GM23338 (cell line): ENCODE data around the gene SLC12A6. TPM values are rescaled to one million over a fixed set of nuclear protein-coding genes. Genes with fewer than 3 reads are reported as not detected.

Source experiments
- ATAC-seq: fragments of 200-7000 bp; cut with Tn5 transposase; 3 replicates; pipeline ENCODE4 v1.9.1; 2020
- DNase-seq: peaks from one replicate; pipeline ENCODE4 v3.0.0-alpha.2; 2015; ENCODE audit warnings: low spot score
- H2AFZ ChIP-seq: fragments of 200-600 bp; sonication (generic); 2 replicates; pipeline ENCODE4 v1.8.0; 2016; ENCODE audit warnings: antibody characterized with exemption, mild to moderate bottlenecking, moderate library complexity
- H3F3A ChIP-seq: fragments of 200-600 bp; sonication (generic); replicated peaks from 2 replicates; pipeline ENCODE4 v1.8.0; 2017; ENCODE audit warnings: antibody characterized with exemption, mixed run types, low read depth
- H3K27ac ChIP-seq: fragments of 200-600 bp; sonication (generic); 2 replicates; pipeline ENCODE4 v1.6.1; 2016; ENCODE audit warnings: low read depth
- H3K27me3 ChIP-seq: fragments of 200-600 bp; sonication (generic); 2 replicates; pipeline ENCODE4 v1.8.0; 2016; ENCODE audit warnings: mild to moderate bottlenecking, mixed run types, moderate library complexity; ENCODE audit not compliant: insufficient read depth
- H3K36me3 ChIP-seq: fragments of 200-600 bp; sonication (generic); 2 replicates; pipeline ENCODE4 v1.8.0; 2016; ENCODE audit warnings: mild to moderate bottlenecking; ENCODE audit not compliant: insufficient read depth
- H3K4me1 ChIP-seq: fragments of 200-600 bp; sonication (generic); 2 replicates; pipeline ENCODE4 v1.8.0; 2016; ENCODE audit warnings: mild to moderate bottlenecking, moderate library complexity; ENCODE audit not compliant: insufficient read depth
- H3K4me2 ChIP-seq: fragments of 200-600 bp; sonication (generic); 2 replicates; pipeline ENCODE4 v1.7.1; 2017; ENCODE audit warnings: mixed run types
- H3K4me3 ChIP-seq: fragments of 200-600 bp; sonication (generic); 2 replicates; pipeline ENCODE4 v1.6.1; 2016; ENCODE audit warnings: mixed run types
- H3K79me2 ChIP-seq: fragments of 200-600 bp; sonication (generic); replicated peaks from 2 replicates; pipeline ENCODE4 v1.8.0; 2017; ENCODE audit warnings: mild to moderate bottlenecking; ENCODE audit not compliant: insufficient read depth
- H3K9me2 ChIP-seq: fragments of 200-600 bp; sonication (generic); 2 replicates; pipeline ENCODE4 v1.8.0; 2017; ENCODE audit not compliant: insufficient read depth
- H4K20me1 ChIP-seq: fragments of 200-600 bp; sonication (generic); replicated peaks from 2 replicates; pipeline ENCODE4 v1.8.0; 2017; ENCODE audit warnings: mild to moderate bottlenecking; ENCODE audit not compliant: insufficient read depth
- H3K27ac Mint-ChIP-seq: 2 replicates; pipeline ENCODE4 v1.8.0; 2020; ENCODE audit warnings: inconsistent platforms, mild to moderate bottlenecking, moderate library complexity, mixed read lengths
- H3K27me3 Mint-ChIP-seq: 3 replicates; pipeline ENCODE4 v1.8.0; 2022; ENCODE audit warnings: low read depth, mild to moderate bottlenecking, moderate library complexity, mixed read lengths, inconsistent platforms; ENCODE audit not compliant: insufficient read depth, poor library complexity
- H3K36me3 Mint-ChIP-seq: 3 replicates; pipeline ENCODE4 v1.8.0; 2021; ENCODE audit warnings: low read depth, mild to moderate bottlenecking, inconsistent platforms, moderate library complexity, mixed read lengths
- H3K4me1 Mint-ChIP-seq: 3 replicates; pipeline ENCODE4 v1.8.0; 2020; ENCODE audit warnings: mild to moderate bottlenecking, inconsistent platforms, mixed read lengths
- H3K4me3 Mint-ChIP-seq: 3 replicates; pipeline ENCODE4 v1.8.0; 2021; ENCODE audit warnings: moderate library complexity, mild to moderate bottlenecking, inconsistent platforms, mixed read lengths
- H3K9me3 Mint-ChIP-seq: 3 replicates; pipeline ENCODE4 v1.8.0; 2020; ENCODE audit warnings: moderate library complexity, mild to moderate bottlenecking, inconsistent platforms, mixed read lengths
- CTCF ChIP-seq, 2 experiments: fragments of 200-600 bp in 1 of 2; sonication (generic) in 1 of 2; conservative IDR thresholded peaks; 2 replicates each; pipeline versions ENCODE4 v1.5.1 to v1.6.1; 2016 to 2017; ENCODE audit warnings: antibody characterized with exemption in 2 of 2, low read depth in 2 of 2, mild to moderate bottlenecking in 2 of 2, moderate library complexity in 1 of 2
- EZH2 ChIP-seq: fragments of 200-600 bp; sonication (generic); IDR thresholded peaks from one replicate; pipeline ENCODE4 v1.8.0; 2017; ENCODE audit warnings: antibody characterized with exemption, mild to moderate bottlenecking, low read depth; ENCODE audit not compliant: unreplicated experiment
- JUNB ChIP-seq: IDR thresholded peaks from one replicate; pipeline ENCODE4 v1.6.1; 2016; ENCODE audit warnings: antibody characterized with exemption; ENCODE audit not compliant: unreplicated experiment
- NANOG ChIP-seq: IDR thresholded peaks from 2 replicates; pipeline ENCODE4 v1.6.1; 2016; ENCODE audit warnings: antibody characterized with exemption, borderline replicate concordance
- ZNF331 ChIP-seq: fragments of 250-450 bp; sonication (Bioruptor Pico); IDR thresholded peaks from 2 replicates; pipeline ENCODE4 v1.5.0; 2020; ENCODE audit warnings: low read depth, mild to moderate bottlenecking, moderate library complexity
- ZNF462 ChIP-seq: fragments of 250-450 bp; sonication (Bioruptor Pico); IDR thresholded peaks from 2 replicates; pipeline ENCODE4 v1.5.0; 2020; ENCODE audit warnings: mild to moderate bottlenecking, moderate library complexity
- polyA plus RNA-seq: library from polyadenylated mRNA; unstranded; fragments of >200 nt; fragmentation: Nextera tagmentation; extraction: Ambion mirVana; gene quantifications from 2 replicates; pipeline ENCODE4 v1.2.1, GENCODE V29; 2016
- total RNA-seq: library from RNA; depleted of rRNA; stranded (reverse); fragments of >200 nt; shearing (Covaris generic); gene quantifications from 2 replicates; pipeline ENCODE4 v1.2.3, GENCODE V29; 2014
- TF ChIP-seq, protein P1 (sequence below): IDR thresholded peaks from 2 replicates; pipeline ENCODE4 v1.6.1; 2016; ENCODE audit warnings: antibody characterized with exemption

SLC12A6 gene
- total and polyA plus RNA-seq, 2 experiments from 2014 or later: 2.4 to 14.1 TPM

GRCh38 chr15:34188711-34189110, 148.9 kb downstream of the SLC12A6 start (continued):
- no peak for TF ChIP-seq EZH2
- no peak for TF ChIP-seq ZNF462 (CRISPR knock-in tag)
- no peak for TF ChIP-seq JUNB

DNA sequence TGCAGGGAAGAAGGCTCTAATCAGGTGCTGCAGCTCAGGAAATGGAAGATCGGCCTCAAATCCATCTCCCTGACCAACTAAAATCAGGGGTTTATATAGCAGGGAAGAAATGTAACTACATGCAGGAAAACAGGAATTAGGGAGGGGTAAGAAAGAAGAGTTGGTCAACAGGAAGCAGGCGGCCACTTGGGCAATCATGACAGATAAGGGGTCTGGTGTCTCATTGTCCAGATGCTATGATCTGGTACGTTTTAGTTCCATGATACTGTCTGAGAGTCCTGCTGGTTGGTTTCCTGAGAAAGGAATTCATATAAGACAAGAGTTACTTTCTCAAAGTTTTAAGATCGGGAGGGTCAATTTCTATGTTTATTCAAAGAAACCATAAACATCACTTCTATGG, 151.9 kb downstream of the SLC12A6 start:
- H4K20me1 ChIP-seq: peaks cover 9% of the 10 kb centered on the region
- peaks cover 14% of the 10 kb centered on the region for H3K9me3 Mint-ChIP-seq
- peaks cover 45% of the 10 kb centered on the region for H3K36me3 Mint-ChIP-seq
- H3K4me3 Mint-ChIP-seq: no peak overlapping the region
- no peak overlapping the region for H2AFZ ChIP-seq
- ATAC-seq (no peak), DNase-seq (no peak)
- H3K4me2 ChIP-seq: no peak overlapping the region
- no peak for TF ChIP-seq NANOG
- TF ChIP-seq EZH2: no peak
- TF ChIP-seq ZNF331 (CRISPR knock-in tag): no peak
- TF ChIP-seq, protein P1, sequence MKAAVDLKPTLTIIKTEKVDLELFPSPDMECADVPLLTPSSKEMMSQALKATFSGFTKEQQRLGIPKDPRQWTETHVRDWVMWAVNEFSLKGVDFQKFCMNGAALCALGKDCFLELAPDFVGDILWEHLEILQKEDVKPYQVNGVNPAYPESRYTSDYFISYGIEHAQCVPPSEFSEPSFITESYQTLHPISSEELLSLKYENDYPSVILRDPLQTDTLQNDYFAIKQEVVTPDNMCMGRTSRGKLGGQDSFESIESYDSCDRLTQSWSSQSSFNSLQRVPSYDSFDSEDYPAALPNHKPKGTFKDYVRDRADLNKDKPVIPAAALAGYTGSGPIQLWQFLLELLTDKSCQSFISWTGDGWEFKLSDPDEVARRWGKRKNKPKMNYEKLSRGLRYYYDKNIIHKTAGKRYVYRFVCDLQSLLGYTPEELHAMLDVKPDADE: no peak
- TF ChIP-seq CTCF (conservative IDR thresholded peaks at IDR 0.05; ENCODE audit: low read depth in 2 of 2): no peak
- H3K27me3 Mint-ChIP-seq: no peaks in the 10 kb centered on the region
- peaks cover 83% of the 10 kb centered on the region for H3K79me2 ChIP-seq
- H3K4me3 ChIP-seq: no peak overlapping the region
- no peaks in the 10 kb centered on the region for H3F3A ChIP-seq
- H3K36me3 ChIP-seq: peaks cover 2% of the 10 kb centered on the region; the same call in 1 of the 2 replicates
- H3K27ac Mint-ChIP-seq: no peak overlapping the region
- peaks cover 4% of the 10 kb centered on the region; the same call in 1 of the 2 replicates for H3K4me1 ChIP-seq
- H3K27me3 ChIP-seq: no peaks in the 10 kb centered on the region
- no peak overlapping the region for H3K27ac ChIP-seq
- peaks cover 13% of the 10 kb centered on the region for H3K4me1 Mint-ChIP-seq
- no peaks in the 10 kb centered on the region for H3K9me2 ChIP-seq
